CD14-positive monocyte (primary cell): Measurements from ENCODE around the gene DDX20. TPM values are rescaled to one million over a fixed set of nuclear protein-coding genes. Genes with fewer than 3 reads are reported as not detected.

Source experiments
- DNase-seq, 3 donors: peaks; one replicate each; pipeline ENCODE4 v3.0.0-alpha.2; 2011 to 2022
- H2AFZ ChIP-seq: 2 replicates; pipeline ENCODE4 v1.6.0; 2012; ENCODE audit warnings: mild to moderate bottlenecking, low read depth, low read length, inconsistent platforms; ENCODE audit not compliant: insufficient read depth, poor library complexity, severe bottlenecking
- H3K27ac ChIP-seq, 2 donors: 1 replicate in 1 of 2; 2 replicates in 1 of 2; pipeline ENCODE4 v1.5.1; 2012 to 2013; ENCODE audit warnings: low read length in 2 of 2, control low read depth in 1 of 2, inconsistent platforms in 1 of 2, low read depth in 1 of 2, mild to moderate bottlenecking in 1 of 2
- H3K27me3 ChIP-seq, 2 donors: one replicate each; pipeline versions ENCODE4 v1.6.0 to v1.6.1; 2011 to 2013; ENCODE audit warnings: low read length in 2 of 2; ENCODE audit not compliant: control insufficient read depth in 2 of 2, insufficient read depth in 2 of 2
- H3K36me3 ChIP-seq, 2 donors: replicated peaks in 1 of 2; 1 replicate in 1 of 2; 2 replicates in 1 of 2; pipeline versions ENCODE4 v1.5.1 to v1.6.1; 2012 to 2013; ENCODE audit warnings: low read length in 2 of 2, control low read depth in 1 of 2, inconsistent platforms in 1 of 2, mild to moderate bottlenecking in 1 of 2; ENCODE audit not compliant: insufficient read depth in 2 of 2, control insufficient read depth in 1 of 2
- H3K4me1 ChIP-seq, 2 donors: 1 replicate in 1 of 2; 2 replicates in 1 of 2; pipeline versions ENCODE4 v1.5.1 to v1.6.1; 2012 to 2013; ENCODE audit warnings: low read length in 2 of 2, control low read depth in 1 of 2, inconsistent platforms in 1 of 2, mild to moderate bottlenecking in 1 of 2, moderate library complexity in 1 of 2; ENCODE audit not compliant: insufficient read depth in 2 of 2, control insufficient read depth in 1 of 2
- H3K4me2 ChIP-seq: replicated peaks from 2 replicates; pipeline ENCODE3; 2012; ENCODE audit warnings: low read length, moderate library complexity, mild to moderate bottlenecking; ENCODE audit not compliant: poor library complexity, severe bottlenecking; ENCODE audit errors: extremely low read depth
- H3K4me3 ChIP-seq, 3 experiments: fragments of 200-600 bp in 1 of 3; sonication (generic) in 1 of 3; replicated peaks in 1 of 3; 1 replicate in 2 of 3; 2 replicates in 1 of 3; pipeline ENCODE4 v1.5.1; 2011 to 2013; ENCODE audit warnings: low read length in 3 of 3, mild to moderate bottlenecking in 3 of 3, control low read depth in 2 of 3, low read depth in 2 of 3, inconsistent platforms in 1 of 3, moderate library complexity in 1 of 3
- H3K79me2 ChIP-seq: 2 replicates; pipeline ENCODE4 v1.6.0; 2012; ENCODE audit warnings: mild to moderate bottlenecking, control low read depth, inconsistent platforms, low read length, moderate library complexity; ENCODE audit not compliant: insufficient read depth
- H3K9ac ChIP-seq: 2 replicates; pipeline ENCODE4 v1.6.0; 2017; ENCODE audit warnings: low read length, mild to moderate bottlenecking; ENCODE audit not compliant: insufficient read depth, poor library complexity, severe bottlenecking
- H3K9me3 ChIP-seq, 2 donors: replicated peaks in 1 of 2; 1 replicate in 1 of 2; 2 replicates in 1 of 2; pipeline versions ENCODE4 v1.5.1 to v1.6.1; 2012 to 2013; ENCODE audit warnings: low read length in 2 of 2, control low read depth in 1 of 2; ENCODE audit not compliant: control insufficient read depth in 1 of 2, insufficient read depth in 1 of 2
- H4K20me1 ChIP-seq: 2 replicates; pipeline ENCODE4 v1.6.0; 2012; ENCODE audit warnings: mild to moderate bottlenecking, low read length, control low read depth, moderate library complexity; ENCODE audit not compliant: insufficient read depth
- H3K27ac Mint-ChIP-seq, 7 donors: one replicate each; pipeline ENCODE4 v1.8.0; 2020; ENCODE audit warnings: mild to moderate bottlenecking in 7 of 7, mixed read lengths in 7 of 7, moderate library complexity in 6 of 7, inconsistent platforms in 2 of 7
- H3K27me3 Mint-ChIP-seq, 3 donors: one replicate each; pipeline ENCODE4 v1.8.0; 2021 to 2022; ENCODE audit warnings: low read depth in 3 of 3, mild to moderate bottlenecking in 3 of 3, mixed read lengths in 3 of 3, moderate library complexity in 3 of 3, inconsistent platforms in 1 of 3
- H3K36me3 Mint-ChIP-seq, 2 donors: one replicate each; pipeline ENCODE4 v1.8.0; 2020; ENCODE audit warnings: mixed read lengths in 2 of 2, inconsistent platforms in 1 of 2, mild to moderate bottlenecking in 1 of 2
- H3K4me1 Mint-ChIP-seq: one replicate; pipeline ENCODE4 v1.8.0; 2020; ENCODE audit warnings: mild to moderate bottlenecking, mixed read lengths
- H3K4me3 Mint-ChIP-seq, 2 donors: one replicate each; pipeline ENCODE4 v1.8.0; 2020; ENCODE audit warnings: mild to moderate bottlenecking in 2 of 2, mixed read lengths in 2 of 2, moderate library complexity in 1 of 2
- H3K9me3 Mint-ChIP-seq, 7 donors: one replicate each; pipeline ENCODE4 v1.8.0; 2020 to 2022; ENCODE audit warnings: mixed read lengths in 7 of 7, mild to moderate bottlenecking in 6 of 7, moderate library complexity in 6 of 7, inconsistent platforms in 2 of 7
- CTCF ChIP-seq: fragments of 200-600 bp; IDR thresholded peaks from one replicate; pipeline ENCODE4 v1.8.0; 2022; ENCODE audit warnings: antibody characterized with exemption, mild to moderate bottlenecking
- WGBS: methylation state at CpG from one replicate; pipeline ENCODE4 v1.1.5; 2013; ENCODE audit warnings: missing lambda C conversion rate; ENCODE audit not compliant: insufficient coverage; 5-methylcytosine and 5-hydroxymethylcytosine counted together
- intact Hi-C, 2 donors: fragments of 100-400 bp; cut with micrococcal nuclease; formaldehyde crosslinking; loops; one replicate each; pipeline versions ENCODE4 v1.15.0 to v1.15.1; 2023
- polyA plus RNA-seq, 3 donors: library from polyadenylated mRNA; depleted of rRNA in 1 of 3; unstranded in 2 of 3; stranded (reverse) in 1 of 3; fragments of 300-500 nt in 2 of 3; fragments of >200 nt in 1 of 3; fragmentation: Illumina TruSeq in 2 of 3; gene quantifications; 1 replicate in 2 of 3; 2 replicates in 1 of 3; pipeline ENCODE4 v1.2.3, GENCODE V29; 2012 to 2021

The DDX20 gene
- polyA plus RNA-seq, 3 donors: 3.1 to 4.1 (median 4.0) TPM

GRCh38 chr1:111779546-111779945 is 23.8 kb downstream of the DDX20 start:
- no peaks in the 10 kb centered on the region for H3K36me3 ChIP-seq
- H3K79me2 ChIP-seq: no peaks in the 10 kb centered on the region
- H3K4me2 ChIP-seq: no peak overlapping the region
- Mint-ChIP-seq H3K27me3 (peaks cover 8 to 15% (median 12%) of the 10 kb centered on the region in 3 donors), H3K36me3 (no peaks in the 10 kb centered on the region), H3K27ac (no peak overlapping the region), H3K9me3 (peaks cover 0 to 1% (median 0%) of the 10 kb centered on the region in 7 donors), H3K4me1 (no peaks in the 10 kb centered on the region), H3K4me3 (no peak overlapping the region)
- H3K9me3 ChIP-seq: no peaks in the 10 kb centered on the region
- WGBS: no CpG with 5 or more reads among the region's 2 CpGs
- H4K20me1 ChIP-seq: no peaks in the 10 kb centered on the region
- H3K4me3 ChIP-seq: no peak overlapping the region
- no peak for TF ChIP-seq CTCF
- H2AFZ ChIP-seq: no peak overlapping the region
- no peaks in the 10 kb centered on the region for H3K4me1 ChIP-seq
- no peak for DNase-seq
- intact Hi-C loops: no loop called here
- no peak overlapping the region for H3K9ac ChIP-seq
- H3K27ac ChIP-seq: no peak overlapping the region
- peaks cover 2 to 3% of the 10 kb centered on the region in 2 donors for H3K27me3 ChIP-seq

- H4K20me1 ChIP-seq: no peaks in the 10 kb centered on the region
- TF ChIP-seq CTCF: no peak
- no peak overlapping the region for H2AFZ ChIP-seq
- 86% methylated on average over 1 of the region's 4 CpGs for WGBS
- H3K27me3 ChIP-seq: peaks cover 3 to 6% of the 10 kb centered on the region in 2 donors
- H3K4me3 ChIP-seq: no peak overlapping the region
- Mint-ChIP-seq H3K4me3 (no peak overlapping the region), H3K4me1 (no peaks in the 10 kb centered on the region), H3K9me3 (no peaks in the 10 kb centered on the region), H3K27ac (no peak overlapping the region), H3K27me3 (peaks cover 4 to 18% (median 11%) of the 10 kb centered on the region in 3 donors), H3K36me3 (no peaks in the 10 kb centered on the region)
- H3K4me1 ChIP-seq: no peaks in the 10 kb centered on the region
- H3K36me3 ChIP-seq: no peaks in the 10 kb centered on the region
- no peaks in the 10 kb centered on the region for H3K9me3 ChIP-seq
- DNase-seq: no peak
- H3K4me2 ChIP-seq: no peak overlapping the region
- intact Hi-C loops: loop anchor here in 1 of 2 donors (5.0 kb wide), 1 partner anchor 737 kb away; no protein-coding TSS in a partner anchor
- no peaks in the 10 kb centered on the region for H3K79me2 ChIP-seq
- no peak overlapping the region for H3K9ac ChIP-seq
- no peak overlapping the region for H3K27ac ChIP-seq
These were observed 28.7 kb downstream of the DDX20 start for GRCh38 chr1:111784273-111784901.
